K562 (cell line): ENCODE measurements around the gene CDHR2. TPM values are rescaled to one million over a fixed set of nuclear protein-coding genes. Genes with fewer than 3 reads are reported as not detected.
A peak's percentile ranks its signal among the peaks of the same experiment; 100 is the strongest.

Source experiments
- ATAC-seq: fragments of 200-7000 bp; cut with Tn5 transposase; 3 replicates; pipeline ENCODE4 v1.9.1; 2020; ENCODE audit warnings: moderate library complexity
- BruUV-seq: library from RNA; stranded (reverse); fragments of 400-500 nt; replicated peaks from 2 replicates; lab custom pipeline; 2021; lab: Mats Ljungman, UMichigan
- CTCF ChIA-PET: fragments of 300-600 bp; formaldehyde crosslinking; extraction: SDS; loops from one replicate; lab custom pipeline; 2021; ENCODE audit warnings: low intra/inter-chr PET ratio; lab: Yijun Ruan, JAX
- POLR2A ChIA-PET: fragments of 300-600, 350-650 bp; sonication (Branson Sonifier 250); formaldehyde crosslinking; extraction: SDS; loops from one replicate; lab custom pipeline; 2021; ENCODE audit warnings: antibody characterized with exemption, inconsistent platforms; lab: Yijun Ruan, JAX
- DNase-seq, 4 experiments: peaks; one replicate each; pipeline versions ENCODE4 v3.0.0 to v3.0.0-alpha.2; 2011 to 2018; ENCODE audit warnings: low spot score in 3 of 4, mixed read lengths in 3 of 4; ENCODE audit errors: extremely low read depth in 1 of 4
- FAIRE-seq: peaks from 2 replicates; lab custom pipeline; 2011; peaks lifted over from hg19 to GRCh38; lab: Jason Lieb, UNC
- H2AFZ ChIP-seq: 2 replicates; pipeline ENCODE4 v1.6.0; 2011; ENCODE audit warnings: low read depth, low read length, control low read depth, inconsistent platforms
- H3K27ac ChIP-seq: fragments of 200-600 bp; 3 replicates; pipeline ENCODE4 v1.8.0; 2011; ENCODE audit warnings: low read depth, mild to moderate bottlenecking, control low read depth, inconsistent platforms, low read length, moderate library complexity, mixed read lengths; ENCODE audit errors: extremely low read depth
- H3K27me3 ChIP-seq, 2 experiments: fragments of 300-600 bp in 1 of 2; 2 replicates in 1 of 2; 3 replicates in 1 of 2; pipeline versions ENCODE4 v1.6.0 to v1.8.0; 2011; ENCODE audit warnings: inconsistent platforms in 2 of 2, low read length in 2 of 2, mild to moderate bottlenecking in 1 of 2, mixed read lengths in 1 of 2, moderate library complexity in 1 of 2; ENCODE audit not compliant: control insufficient read depth in 2 of 2, insufficient read depth in 2 of 2
- H3K36me3 ChIP-seq: fragments of 300-600 bp; 3 replicates; pipeline ENCODE4 v1.8.0; 2011; ENCODE audit warnings: mild to moderate bottlenecking, low read length, inconsistent platforms; ENCODE audit not compliant: control insufficient read depth, insufficient read depth
- H3K4me1 ChIP-seq, 2 experiments: fragments of 200-600 bp in 1 of 2; replicated peaks in 1 of 2; 2 replicates in 1 of 2; 3 replicates in 1 of 2; pipeline versions ENCODE4 v1.5.1 to v1.8.0; 2011; ENCODE audit warnings: inconsistent platforms in 2 of 2, low read length in 2 of 2, mild to moderate bottlenecking in 1 of 2, mixed read lengths in 1 of 2, moderate library complexity in 1 of 2; ENCODE audit not compliant: control insufficient read depth in 2 of 2, insufficient read depth in 2 of 2
- H3K4me2 ChIP-seq: 2 replicates; pipeline ENCODE4 v1.6.1; 2011; ENCODE audit warnings: low read length, control low read depth, inconsistent platforms, mixed read lengths; ENCODE audit not compliant: insufficient read depth
- H3K4me3 ChIP-seq: fragments of 200-600 bp; sonication (generic), shearing (Covaris generic); 2 replicates; pipeline ENCODE4 v1.5.1; 2016; ENCODE audit warnings: control low read depth, inconsistent platforms
- H3K79me2 ChIP-seq: fragments of 200-600 bp; 3 replicates; pipeline ENCODE4 v1.8.0; 2011; ENCODE audit warnings: low read length, inconsistent platforms; ENCODE audit not compliant: control insufficient read depth, insufficient read depth
- H3K9ac ChIP-seq, 2 experiments: 2 replicates each; pipeline versions ENCODE4 v1.6.0 to v1.6.1; 2011; ENCODE audit warnings: low read depth in 2 of 2, low read length in 2 of 2, control low read depth in 1 of 2, inconsistent platforms in 1 of 2, mild to moderate bottlenecking in 1 of 2, mixed read lengths in 1 of 2; ENCODE audit not compliant: insufficient read depth in 1 of 2
- H3K9me1 ChIP-seq: one replicate; pipeline ENCODE4 v1.6.0; 2011; ENCODE audit warnings: inconsistent platforms, mild to moderate bottlenecking, low read length, moderate library complexity; ENCODE audit not compliant: control insufficient read depth, insufficient read depth
- H3K9me3 ChIP-seq: replicated peaks from 2 replicates; pipeline ENCODE4 v1.5.1; 2011; ENCODE audit warnings: low read depth, low read length, inconsistent platforms; ENCODE audit not compliant: control insufficient read depth, insufficient read depth
- H4K20me1 ChIP-seq: replicated peaks from 2 replicates; pipeline ENCODE4 v1.6.1; 2011; ENCODE audit warnings: low read length, inconsistent platforms, mixed read lengths; ENCODE audit not compliant: control insufficient read depth, insufficient read depth
- CBFA2T3 ChIP-seq: fragments of 450-650 bp; IDR thresholded peaks from 2 replicates; pipeline ENCODE4 v1.6.1; 2017
- FOXP1 ChIP-seq: sonication (generic); formaldehyde crosslinking; IDR thresholded peaks from 2 replicates; pipeline ENCODE4 v1.8.0; 2022; ENCODE audit warnings: mild to moderate bottlenecking, missing genetic modification reagents
- GTF2F1 ChIP-seq: IDR thresholded peaks from 2 replicates; pipeline ENCODE4 v1.6.1; 2011; ENCODE audit warnings: low read depth, low read length, improper control_type of control experiment
- IRF2 ChIP-seq: sonication (generic); formaldehyde crosslinking; IDR thresholded peaks from 2 replicates; pipeline ENCODE4 v1.8.1; 2022; ENCODE audit warnings: mild to moderate bottlenecking, missing genetic modification reagents
- NR2C1 ChIP-seq, 2 experiments: fragments of 450-650 bp; IDR thresholded peaks; 2 replicates each; pipeline ENCODE4 v1.6.1; 2017; ENCODE audit warnings: mild to moderate bottlenecking in 2 of 2, antibody characterized with exemption in 1 of 2, inconsistent platforms in 1 of 2, missing compliant biosample characterization in 1 of 2, missing genetic modification characterization in 1 of 2
- POLR2AphosphoS2 ChIP-seq: IDR thresholded peaks from 2 replicates; pipeline ENCODE4 v1.6.1; 2012; ENCODE audit warnings: low read length, improper control_type of control experiment
- TCFL5 ChIP-seq: fragments of 250-450 bp; sonication (Bioruptor Pico); conservative IDR thresholded peaks from 2 replicates; pipeline ENCODE4 v1.6.1; 2021; ENCODE audit warnings: mild to moderate bottlenecking, moderate library complexity, matching md5 sums
- YY1 ChIP-seq, 3 experiments: IDR thresholded peaks; 2 replicates each; pipeline ENCODE4 v1.6.1; 2011; ENCODE audit warnings: low read length in 2 of 3, mild to moderate bottlenecking in 2 of 3, moderate library complexity in 2 of 3, borderline replicate concordance in 1 of 3, control low read depth in 1 of 3, low read depth in 1 of 3; ENCODE audit not compliant: insufficient read depth in 3 of 3, insufficient replicate concordance in 2 of 3, control insufficient read depth in 1 of 3, insufficient read length in 1 of 3; ENCODE audit errors: extremely low read depth in 1 of 3
- ZNF224 ChIP-seq: sonication (generic); formaldehyde crosslinking; IDR thresholded peaks from 2 replicates; pipeline ENCODE4 v1.8.0; 2022; ENCODE audit warnings: mild to moderate bottlenecking, missing genetic modification reagents
- ZNF589 ChIP-seq: fragments of 200-800 bp; sonication (Bioruptor generic); IDR thresholded peaks from 2 replicates; pipeline ENCODE4 v1.6.1; 2016; ENCODE audit warnings: low read depth, missing genetic modification characterization, missing compliant biosample characterization
- ZNF830 ChIP-seq: fragments of 250-450 bp; sonication (Bioruptor Pico); IDR thresholded peaks from 2 replicates; pipeline ENCODE4 v1.5.0; 2021; ENCODE audit warnings: mild to moderate bottlenecking
- WGBS: fragments of 100-300 bp; shearing (Covaris generic); methylation state at CpG from one replicate; pipeline ENCODE4 v1.1.6; 2016; ENCODE audit warnings: low coverage, mixed read lengths; ENCODE audit not compliant: insufficient coverage; ENCODE audit errors: missing lambda C conversion rate; 5-methylcytosine and 5-hydroxymethylcytosine counted together
- in situ Hi-C: fragments of 300-500 bp; cut with MboI; formaldehyde crosslinking; loops from 4 replicates; pipeline ENCODE4 v1.15.0; 2018; ENCODE audit warnings: inconsistent platforms, mixed read lengths
- intact Hi-C: fragments of 100-400 bp; cut with micrococcal nuclease; formaldehyde crosslinking; loops from 2 replicates; pipeline ENCODE4 v1.14.2; 2022
- polyA plus RNA-seq, 8 experiments: library from polyadenylated mRNA; depleted of rRNA in 4 of 8; stranded (reverse) in 5 of 8; unstranded in 3 of 8; fragments of >200 nt; fragmentation: Nextera tagmentation in 2 of 8; fragmentation: Illumina TruSeq in 1 of 8; extraction: Ambion mirVana in 2 of 8; extraction: Trizol in 1 of 8; gene quantifications; 2 replicates each; pipeline versions ENCODE4 v1.2.1 to v1.2.3, GENCODE V29; 2011 to 2014; ENCODE audit warnings: inconsistent platforms in 1 of 8, missing spikeins in 1 of 8
- total RNA-seq, 7 experiments: library from RNA; depleted of rRNA in 6 of 7; stranded (reverse); fragments of >200 nt in 6 of 7; fragmentation: Illumina TruSeq in 2 of 7; extraction: Trizol in 2 of 7; gene quantifications; 2 replicates each; pipeline versions ENCODE4 v1.2.1 to v1.2.3, GENCODE V29; 2011 to 2021; ENCODE audit warnings: low replicate concordance in 1 of 7
- TF ChIP-seq, protein P1 (sequence below): sonication (generic); formaldehyde crosslinking; IDR thresholded peaks from 2 replicates; pipeline ENCODE4 v1.8.0; 2022; ENCODE audit warnings: missing genetic modification reagents, mild to moderate bottlenecking, moderate library complexity, borderline replicate concordance

CDHR2 gene
- total and polyA plus RNA-seq, 9 of the 15 experiments (the other 6 are each of a cell fraction or from before 2014, with no cell fraction given): 0.01 to 0.62 (median 0.09) TPM; not detected in 2

DNA sequence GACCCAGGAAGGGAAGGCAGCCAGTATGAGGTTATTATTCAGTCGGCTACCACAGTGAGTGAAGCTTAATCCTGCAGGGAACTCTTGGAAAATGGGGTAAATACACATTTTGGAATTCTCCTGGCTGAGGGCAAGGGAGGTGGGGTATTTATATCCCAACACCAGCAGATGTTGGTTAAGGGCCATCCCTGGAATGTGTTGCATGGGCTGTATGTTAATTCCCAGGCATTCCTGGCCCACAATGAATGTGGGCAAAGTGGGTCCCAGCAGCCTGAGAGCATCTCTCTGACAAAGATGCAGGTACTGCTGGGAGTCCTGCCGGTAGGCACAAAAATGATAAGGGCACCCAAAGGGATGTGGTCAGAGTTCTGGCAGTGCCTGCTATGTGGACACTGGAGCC is 63.7 kb downstream of the CDHR2 start:
- H3K27ac ChIP-seq: no peak overlapping the region
- no peak overlapping the region for H3K4me3 ChIP-seq
- in situ Hi-C loops (no loop called here), intact Hi-C loops (no loop called here)
- H3K79me2 ChIP-seq: peaks cover 2% of the 10 kb centered on the region; the same call in 1 of the 3 replicates
- ATAC-seq: no peak
- WGBS: 5% methylated on average over 2 of the region's 2 CpGs
- BruUV-seq: no TSS peak
- CTCF ChIA-PET: no interaction called here
- FAIRE-seq: no peak
- TF ChIP-seq NR2C1 (IDR thresholded peaks at IDR 0.05) (no peak), NR2C1 (tag; IDR thresholded peaks at IDR 0.05) (no peak), GTF2F1 (no peak)
- H3K9me1 ChIP-seq: peaks cover 9% of the 10 kb centered on the region
- peaks cover 21% of the 10 kb centered on the region for H4K20me1 ChIP-seq
- no peaks in the 10 kb centered on the region for H3K9me3 ChIP-seq
- no peak overlapping the region for H3K9ac ChIP-seq
- POLR2A ChIA-PET: interaction anchor here (0.9 kb wide), 1 partner anchor 17 kb away, joined by 3 read pairs; no protein-coding TSS in a partner anchor
- peaks cover 10 to 18% of the 10 kb centered on the region in 2 experiments; a peak in 3 of 5 replicates for H3K4me1 ChIP-seq
- no peak overlapping the region for H2AFZ ChIP-seq
- no peak overlapping the region for H3K4me2 ChIP-seq
- H3K36me3 ChIP-seq: peaks cover 3% of the 10 kb centered on the region; the same call in 2 of the 3 replicates
- DNase-seq: no peak
- peaks cover 17 to 31% of the 10 kb centered on the region in 2 experiments for H3K27me3 ChIP-seq

DNA sequence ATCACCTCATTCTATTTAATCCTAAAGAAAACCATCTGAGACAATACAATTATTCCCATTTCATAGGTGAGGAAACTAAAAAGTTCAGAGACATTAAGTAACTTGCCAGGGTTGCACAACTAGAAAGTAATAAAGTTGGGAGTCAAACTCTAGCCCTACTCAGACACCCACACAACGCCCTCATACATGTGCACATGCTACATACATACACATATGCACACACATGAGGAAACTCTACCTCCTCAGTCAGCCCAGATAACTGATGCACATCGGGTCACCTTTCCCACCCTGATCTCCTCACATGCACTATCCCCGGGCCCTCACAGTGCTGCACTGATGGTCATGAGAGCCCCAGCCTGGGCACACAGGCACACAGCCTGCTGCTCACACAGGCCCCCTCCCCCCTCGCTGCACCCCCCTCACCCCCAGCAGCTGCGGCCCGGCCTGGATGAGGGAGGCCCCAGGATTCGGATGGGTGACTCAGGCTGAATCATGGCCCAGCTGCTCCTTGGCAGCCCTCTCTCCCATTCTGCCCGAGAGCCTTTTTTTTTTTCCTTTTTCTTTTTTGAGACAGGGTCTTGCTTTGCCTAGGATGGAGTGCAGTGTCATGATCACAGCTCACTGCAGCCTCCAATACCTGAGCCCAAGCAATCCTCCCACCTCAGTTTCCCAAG is 65.8 kb downstream of the CDHR2 start:
- peaks cover 19 to 37% of the 10 kb centered on the region in 2 experiments for H3K27me3 ChIP-seq
- H3K4me2 ChIP-seq: no peak overlapping the region
- DNase-seq (no peak), ATAC-seq (no peak), FAIRE-seq (no peak)
- no peak overlapping the region for H3K4me3 ChIP-seq
- BruUV-seq: no TSS peak
- H2AFZ ChIP-seq: no peak overlapping the region
- POLR2A ChIA-PET: interaction anchor here (0.7 kb wide), 1 partner anchor 142 kb away, joined by 4 read pairs; no protein-coding TSS in a partner anchor
- H3K36me3 ChIP-seq: no peaks in the 10 kb centered on the region
- no peak overlapping the region for H3K9ac ChIP-seq
- intact Hi-C loops (loop anchor here (5.0 kb wide), 1 partner anchor 198 kb away; the partner anchor contains the start of gene CLTB), in situ Hi-C loops (no loop called here)
- H3K4me1 ChIP-seq: peaks cover 10 to 18% of the 10 kb centered on the region in 2 experiments
- 0% methylated on average over 3 of the region's 8 CpGs for WGBS
- peaks cover 6% of the 10 kb centered on the region; the same call in 1 of the 2 replicates for H4K20me1 ChIP-seq
- CTCF ChIA-PET: no interaction called here
- no peaks in the 10 kb centered on the region for H3K79me2 ChIP-seq
- no peak overlapping the region for H3K27ac ChIP-seq
- H3K9me3 ChIP-seq: no peaks in the 10 kb centered on the region
- H3K9me1 ChIP-seq: peaks cover 2% of the 10 kb centered on the region
- TF ChIP-seq CBFA2T3 (0 out of 2 replicates have a peak, but pooled peaks have one; percentile 15), YY1 (IDR thresholded peaks at IDR 0.05; ENCODE audit: borderline replicate concordance in 1 of 3, control insufficient read depth in 1 of 3, extremely low read depth in 1 of 3, insufficient read depth in 3 of 3, insufficient read length in 1 of 3, insufficient replicate concordance in 2 of 3, low read depth in 1 of 3, low read length in 2 of 3) (no peak), ZNF224 (CRISPR knock-in tag) (no peak), FOXP1 (CRISPR knock-in tag) (no peak), POLR2AphosphoS2 (no peak), IRF2 (CRISPR knock-in tag) (no peak), ZNF830 (CRISPR knock-in tag) (no peak), ZNF589 (no peak), TCFL5 (CRISPR knock-in tag) (no peak)
- TF ChIP-seq, protein P1, sequence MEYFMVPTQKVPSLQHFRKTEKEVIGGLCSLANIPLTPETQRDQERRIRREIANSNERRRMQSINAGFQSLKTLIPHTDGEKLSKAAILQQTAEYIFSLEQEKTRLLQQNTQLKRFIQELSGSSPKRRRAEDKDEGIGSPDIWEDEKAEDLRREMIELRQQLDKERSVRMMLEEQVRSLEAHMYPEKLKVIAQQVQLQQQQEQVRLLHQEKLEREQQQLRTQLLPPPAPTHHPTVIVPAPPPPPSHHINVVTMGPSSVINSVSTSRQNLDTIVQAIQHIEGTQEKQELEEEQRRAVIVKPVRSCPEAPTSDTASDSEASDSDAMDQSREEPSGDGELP (CRISPR knock-in tag): 0 out of 2 replicates have a peak, but pooled peaks have one; percentile 17
